ENCODE data around the gene ORC2. TPM values are rescaled to one million over a fixed set of nuclear protein-coding genes. Genes with fewer than 3 reads are reported as not detected.
A peak's percentile ranks its signal among the peaks of the same experiment; 100 is the strongest.

Gene ORC2
- total RNA-seq, 5 donors from 2014 or later (not counting 1 experiment from before 2014, with no cell fraction given): 29.9 to 52.4 (median 50.6) TPM

- H3K27me3 ChIP-seq (replicated peaks in 1 of 2; ENCODE audit: control insufficient read depth in 2 of 2, extremely low read depth in 1 of 2, insufficient read depth in 2 of 2, low read length in 1 of 2): no peaks in the 10 kb centered on the region
- ChIA-PET POLR2A (no interaction called here), CTCF (no interaction called here)
- no peak for ATAC-seq (replicated peaks in 1 of 4)
- H3K4me1 ChIP-seq (ENCODE audit: control insufficient read depth in 1 of 2, extremely low read depth in 1 of 2, insufficient read depth in 2 of 2, low read length in 2 of 2): no peaks in the 10 kb centered on the region
- Mint-ChIP-seq H3K36me3 (peaks cover 27% of the 10 kb centered on the region), H3K9me3 (no peaks in the 10 kb centered on the region), H3K4me3 (no peak overlapping the region), H3K4me1 (no peaks in the 10 kb centered on the region), H3K27ac (peak overlapping the region; percentile 50 to 52), H3K27me3 (no peaks in the 10 kb centered on the region)
- no peaks in the 10 kb centered on the region for H3K9me3 ChIP-seq
- H3K4me3 ChIP-seq (ENCODE audit: control insufficient read depth in 1 of 2, extremely low read depth in 1 of 2, low read length in 1 of 2): no peak overlapping the region
- H3K36me3 ChIP-seq (ENCODE audit: control insufficient read depth in 2 of 2, extremely low read depth in 1 of 2, insufficient read depth in 1 of 2, low read length in 1 of 2): peaks cover 15 to 64% of the 10 kb centered on the region in 2 donors
- no peak for DNase-seq
- WGBS (ENCODE audit: insufficient coverage): no CpG with 5 or more reads among the region's 2 CpGs
- H3K27ac ChIP-seq (ENCODE audit: low read length): no peak overlapping the region
These were observed 33.9 kb downstream of the ORC2 start for GRCh38 chr2:200929334-200930249.

- Histone ChIP-seq H3K36me3 (ENCODE audit: control insufficient read depth in 2 of 2, extremely low read depth in 1 of 2, insufficient read depth in 1 of 2, low read length in 1 of 2) (peaks cover 21 to 75% of the 10 kb centered on the region in 2 donors), H3K4me1 (ENCODE audit: control insufficient read depth in 1 of 2, extremely low read depth in 1 of 2, insufficient read depth in 2 of 2, low read length in 2 of 2) (no peaks in the 10 kb centered on the region)
- peak overlapping the region; percentile 35 to 70 for H3K27ac Mint-ChIP-seq
These were observed 41.0 kb downstream of the ORC2 start for GRCh38 chr2:200922439-200922838.

GRCh38 chr2:200913654-200914053 lies 49.8 kb downstream of the ORC2 start:
- Histone ChIP-seq H3K4me3 (ENCODE audit: control insufficient read depth in 1 of 2, extremely low read depth in 1 of 2, low read length in 1 of 2) (no peak overlapping the region), H3K4me1 (ENCODE audit: control insufficient read depth in 1 of 2, extremely low read depth in 1 of 2, insufficient read depth in 2 of 2, low read length in 2 of 2) (no peaks in the 10 kb centered on the region), H3K9me3 (no peaks in the 10 kb centered on the region), H3K27ac (ENCODE audit: low read length) (no peak overlapping the region), H3K36me3 (ENCODE audit: control insufficient read depth in 2 of 2, extremely low read depth in 1 of 2, insufficient read depth in 1 of 2, low read length in 1 of 2) (peaks cover 9 to 64% of the 10 kb centered on the region in 2 donors), H3K27me3 (replicated peaks in 1 of 2; ENCODE audit: control insufficient read depth in 2 of 2, extremely low read depth in 1 of 2, insufficient read depth in 2 of 2, low read length in 1 of 2) (no peaks in the 10 kb centered on the region)
- peaks cover 42% of the 10 kb centered on the region for H3K36me3 Mint-ChIP-seq
- H3K27me3 Mint-ChIP-seq: no peaks in the 10 kb centered on the region
- no peaks in the 10 kb centered on the region for H3K9me3 Mint-ChIP-seq
- H3K27ac Mint-ChIP-seq: peak overlapping the region in 1 of 2 donors; percentile 29
- ATAC-seq (replicated peaks in 1 of 4): no peak
- ChIA-PET CTCF (interaction anchor here (0.5 to 0.6 kb wide), 3 partner anchors 20 to 155 kb away, joined by 3 to 5 read pairs (median 3); no protein-coding TSS in a partner anchor), POLR2A (interaction anchor here (0.7 kb wide), 3 partner anchors 79 to 367 kb away, joined by 4 to 7 read pairs (median 4); no protein-coding TSS in a partner anchor)
- no peak for DNase-seq
- H3K4me3 Mint-ChIP-seq: no peak overlapping the region
- no peaks in the 10 kb centered on the region for H3K4me1 Mint-ChIP-seq

More at GRCh38 chr2:200922439-200922838, 41.0 kb downstream of the ORC2 start:
- no peak for DNase-seq
- H3K27me3 Mint-ChIP-seq: no peaks in the 10 kb centered on the region
- Histone ChIP-seq H3K27me3 (replicated peaks in 1 of 2; ENCODE audit: control insufficient read depth in 2 of 2, extremely low read depth in 1 of 2, insufficient read depth in 2 of 2, low read length in 1 of 2) (no peaks in the 10 kb centered on the region), H3K9me3 (no peaks in the 10 kb centered on the region), H3K27ac (ENCODE audit: low read length) (no peak overlapping the region), H3K4me3 (ENCODE audit: control insufficient read depth in 1 of 2, extremely low read depth in 1 of 2, low read length in 1 of 2) (no peak overlapping the region)
- no peaks in the 10 kb centered on the region for H3K9me3 Mint-ChIP-seq
- H3K4me3 Mint-ChIP-seq: no peak overlapping the region
- ChIA-PET POLR2A (interaction anchor here in 1 of 2 donors (0.7 kb wide), 1 partner anchor 96 kb away, joined by 9 read pairs; no protein-coding TSS in a partner anchor), CTCF (no interaction called here)
- H3K4me1 Mint-ChIP-seq: no peaks in the 10 kb centered on the region
- no CpG with 5 or more reads among the region's 6 CpGs for whole genome bisulfite sequencing (ENCODE audit: insufficient coverage)
- ATAC-seq (replicated peaks in 1 of 4): no peak
- H3K36me3 Mint-ChIP-seq: peaks cover 38% of the 10 kb centered on the region

- CTCF ChIA-PET: interaction anchor here in 1 of 2 donors (0.7 kb wide), 1 partner anchor 268 kb away, joined by 4 read pairs; no protein-coding TSS in a partner anchor
- WGBS (ENCODE audit: insufficient coverage): 100% methylated on average over 2 of the region's 4 CpGs
- DNase-seq (no peak), ATAC-seq (replicated peaks in 1 of 4) (no peak)
- Histone ChIP-seq H3K4me1 (ENCODE audit: control insufficient read depth in 1 of 2, extremely low read depth in 1 of 2, insufficient read depth in 2 of 2, low read length in 2 of 2) (no peaks in the 10 kb centered on the region), H3K27me3 (replicated peaks in 1 of 2; ENCODE audit: control insufficient read depth in 2 of 2, extremely low read depth in 1 of 2, insufficient read depth in 2 of 2, low read length in 1 of 2) (no peaks in the 10 kb centered on the region), H3K27ac (ENCODE audit: low read length) (no peak overlapping the region), H3K4me3 (ENCODE audit: control insufficient read depth in 1 of 2, extremely low read depth in 1 of 2, low read length in 1 of 2) (no peak overlapping the region), H3K9me3 (no peaks in the 10 kb centered on the region), H3K36me3 (ENCODE audit: control insufficient read depth in 2 of 2, extremely low read depth in 1 of 2, insufficient read depth in 1 of 2, low read length in 1 of 2) (peaks cover 6 to 52% of the 10 kb centered on the region in 2 donors)
- H3K4me3 Mint-ChIP-seq: no peak overlapping the region
- POLR2A ChIA-PET: interaction anchor here in 1 of 2 donors (0.7 kb wide), 1 partner anchor 9 kb away, joined by 14 read pairs; no protein-coding TSS in a partner anchor
- H3K9me3 Mint-ChIP-seq: no peaks in the 10 kb centered on the region
- peak overlapping the region in 1 of 2 donors; percentile 28 for H3K27ac Mint-ChIP-seq
- peaks cover 38% of the 10 kb centered on the region for H3K36me3 Mint-ChIP-seq
- no peaks in the 10 kb centered on the region for H3K27me3 Mint-ChIP-seq
- H3K4me1 Mint-ChIP-seq: no peaks in the 10 kb centered on the region
These were observed 53.5 kb downstream of the ORC2 start for GRCh38 chr2:200909958-200910357.

- peak in 21 of 35 experiments; percentile 3 to 57 (median 18) for DNase-seq
- ATAC-seq (replicated peaks in 1 of 4): peak in 1 of 4 experiments; percentile 29
- POLR2A ChIA-PET: interaction anchor here in 1 of 2 donors (0.5 kb wide), 1 partner anchor 28 kb away, joined by 3 read pairs; no protein-coding TSS in a partner anchor
- WGBS (ENCODE audit: insufficient coverage): no CpG with 5 or more reads among the region's 2 CpGs
- H3K4me3 Mint-ChIP-seq: no peak overlapping the region
- no peaks in the 10 kb centered on the region for H3K9me3 Mint-ChIP-seq
- Histone ChIP-seq H3K27me3 (replicated peaks in 1 of 2; ENCODE audit: control insufficient read depth in 2 of 2, extremely low read depth in 1 of 2, insufficient read depth in 2 of 2, low read length in 1 of 2) (no peaks in the 10 kb centered on the region), H3K36me3 (ENCODE audit: control insufficient read depth in 2 of 2, extremely low read depth in 1 of 2, insufficient read depth in 1 of 2, low read length in 1 of 2) (peaks cover 4 to 43% of the 10 kb centered on the region in 2 donors), H3K4me1 (ENCODE audit: control insufficient read depth in 1 of 2, extremely low read depth in 1 of 2, insufficient read depth in 2 of 2, low read length in 2 of 2) (peaks cover 0 to 2% of the 10 kb centered on the region in 2 experiments), H3K9me3 (no peaks in the 10 kb centered on the region), H3K4me3 (ENCODE audit: control insufficient read depth in 1 of 2, extremely low read depth in 1 of 2, low read length in 1 of 2) (no peak overlapping the region), H3K27ac (ENCODE audit: low read length) (no peak overlapping the region)
- peaks cover 29% of the 10 kb centered on the region for H3K36me3 Mint-ChIP-seq
- no peaks in the 10 kb centered on the region for H3K27me3 Mint-ChIP-seq
- H3K4me1 Mint-ChIP-seq: peaks cover 7 to 8% (median 7%) of the 10 kb centered on the region in 3 donors
- peak overlapping the region in 1 of 2 donors; percentile 22 for H3K27ac Mint-ChIP-seq
- CTCF ChIA-PET: interaction anchor here (0.6 to 2.6 kb wide), 7 partner anchors 163 to 328 kb away, joined by 3 to 20 read pairs (median 5); no protein-coding TSS in a partner anchor
These were observed 57.7 kb downstream of the ORC2 start for GRCh38 chr2:200905618-200906296.
